ENCODE measurements around the gene ZFHX3. TPM values are rescaled to one million over a fixed set of nuclear protein-coding genes. Genes with fewer than 3 reads are reported as not detected.

ZFHX3 gene
- total and polyA plus RNA-seq, 2 of the 8 experiments (the other 6 are each of a cell fraction or from before 2014, with no cell fraction given) = 0.08 to 0.99 TPM

- no peak overlapping the region for H3K4me3 ChIP-seq (ENCODE audit: extremely low read depth in 1 of 4, insufficient read depth in 2 of 4, low read depth in 3 of 4, low read length in 4 of 4)
- 90% methylated on average over 4 of the region's 4 CpGs; no CpG with 5 or more reads in 1 of the 2 experiments for WGBS, 2 experiments (ENCODE audit: extremely low coverage in 1 of 2, insufficient coverage in 1 of 2, insufficient read length in 1 of 2, insufficient replicate concordance in 2 of 2, low coverage in 1 of 2, low lambda C conversion rate in 2 of 2, missing lambda C conversion rate in 1 of 2)
- H3K79me2 ChIP-seq (ENCODE audit: control insufficient read depth in 1 of 2, insufficient read depth in 2 of 2, low read length in 2 of 2) = no peaks in the 10 kb centered on the region
- no peak overlapping the region for H3K18ac ChIP-seq (ENCODE audit: extremely low read depth, low read length)
- peaks cover 0 to 2% (median 0%) of the 10 kb centered on the region in 4 experiments; a peak in 2 of 7 replicates for H3K4me1 ChIP-seq (replicated peaks in 1 of 4; ENCODE audit: control insufficient read depth in 3 of 4, insufficient read depth in 4 of 4, low read length in 3 of 4)
- H3K9me3 ChIP-seq (ENCODE audit: insufficient read depth in 2 of 2, low read depth in 1 of 2, low read length in 1 of 2) = no peaks in the 10 kb centered on the region
- no peak for FAIRE-seq
- ChIA-PET POLR2A (ENCODE audit: partially characterized antibody) (interaction anchor here (0.5 to 1.2 kb wide), 2 partner anchors 18 to 224 kb away, joined by 3 read pairs; no protein-coding TSS in a partner anchor), CTCF (ENCODE audit: partially characterized antibody) (interaction anchor here (0.6 to 5.2 kb wide), 9 partner anchors 20 to 102 kb away, joined by 3 to 20 read pairs (median 4); no protein-coding TSS in a partner anchor)
- no peak overlapping the region for H3K23ac ChIP-seq (ENCODE audit: insufficient read length)
- H4K8ac ChIP-seq (ENCODE audit: extremely low read depth, insufficient read depth, low read length) = no peak overlapping the region
- no peak overlapping the region for H4K91ac ChIP-seq (replicated peaks; ENCODE audit: insufficient read length, low read length)
- H3K14ac ChIP-seq (ENCODE audit: insufficient read length) = no peak overlapping the region
- no peak overlapping the region for H3K56ac ChIP-seq (replicated peaks; ENCODE audit: insufficient read length, low read depth, low read length)
- no peaks in the 10 kb centered on the region for H3K79me1 ChIP-seq (ENCODE audit: low read depth, low read length)
- no peak overlapping the region for H4K5ac ChIP-seq (ENCODE audit: insufficient read length, low read depth, low read length)
- H3K27ac ChIP-seq (ENCODE audit: low read depth, low read length) = no peak overlapping the region
- no peak overlapping the region for H2BK120ac ChIP-seq (replicated peaks; ENCODE audit: low read depth, low read length)
- no peak overlapping the region for H2AK5ac ChIP-seq (ENCODE audit: low read depth, low read length)
- no peak overlapping the region for H3K4me2 ChIP-seq (ENCODE audit: insufficient read depth in 1 of 2, low read depth in 2 of 2, low read length in 2 of 2)
- no peak overlapping the region for H2AFZ ChIP-seq (ENCODE audit: low read length)
- H3K9ac ChIP-seq (replicated peaks in 1 of 4; ENCODE audit: extremely low read depth in 1 of 4, low read depth in 3 of 4, low read length in 3 of 4) = no peak overlapping the region
- H3K4ac ChIP-seq (replicated peaks; ENCODE audit: insufficient read length, low read depth, low read length) = no peak overlapping the region
- no peaks in the 10 kb centered on the region for H3K27me3 ChIP-seq (replicated peaks in 1 of 4; ENCODE audit: control insufficient read depth in 3 of 4, extremely low read depth in 1 of 4, insufficient read depth in 3 of 4, low read length in 3 of 4)
- H2BK20ac ChIP-seq (ENCODE audit: low read length) = no peak overlapping the region
- H2BK12ac ChIP-seq (ENCODE audit: low read depth, low read length) = no peak overlapping the region
- no peak overlapping the region for H2BK15ac ChIP-seq (ENCODE audit: low read length)
- no peak for TF ChIP-seq ASH2L (IDR thresholded peaks at IDR 0.05; ENCODE audit: low read length)
- no peaks in the 10 kb centered on the region for H3K36me3 ChIP-seq (ENCODE audit: control insufficient read depth in 2 of 4, insufficient read depth in 4 of 4, low read length in 3 of 4)
- H3K23me2 ChIP-seq (ENCODE audit: low read depth, low read length) = no peaks in the 10 kb centered on the region
- no peak for DNase-seq (ENCODE audit: low read depth in 1 of 2, low spot score in 2 of 2)
- no peak overlapping the region for H2BK5ac ChIP-seq (ENCODE audit: low read depth, low read length)
- H4K20me1 ChIP-seq (replicated peaks in 1 of 2; ENCODE audit: control insufficient read depth in 1 of 2, insufficient read depth in 2 of 2, low read length in 2 of 2) = no peaks in the 10 kb centered on the region
These were observed 137.5 kb downstream of the ZFHX3 start for GRCh38 chr16:72910381-72910780.
